ENCODE data around the gene SLC15A5.

Gene SLC15A5

GRCh38 chr12:16297521-16297920 lies 20.0 kb upstream of the SLC15A5 start:
- no peak overlapping the region for H2AK5ac ChIP-seq (ENCODE audit: low read depth, low read length)
- H3K79me1 ChIP-seq (ENCODE audit: low read depth, low read length) = no peaks in the 10 kb centered on the region
- no peak overlapping the region for H3K4me2 ChIP-seq (ENCODE audit: insufficient read depth, low read length, poor library complexity, severe bottlenecking)
- no peak overlapping the region for H3K9ac ChIP-seq (ENCODE audit: low read depth, low read length, poor library complexity)
- H2BK5ac ChIP-seq (ENCODE audit: low read length) = no peak overlapping the region
- no peaks in the 10 kb centered on the region for H3K27me3 ChIP-seq (ENCODE audit: control insufficient read depth in 3 of 3, insufficient read depth in 3 of 3, low read depth in 1 of 3, low read length in 3 of 3)
- no peaks in the 10 kb centered on the region for H3K9me3 ChIP-seq (replicated peaks in 1 of 2; ENCODE audit: control insufficient read depth in 2 of 2, insufficient read depth in 1 of 2, low read depth in 1 of 2, low read length in 2 of 2)
- H4K91ac ChIP-seq (ENCODE audit: low read depth, low read length, poor library complexity) = no peak overlapping the region
- no peak overlapping the region for H2BK12ac ChIP-seq (ENCODE audit: low read length)
- WGBS, 2 donors (ENCODE audit: extremely low coverage in 2 of 2, insufficient read length in 2 of 2, insufficient replicate concordance in 1 of 2) = no CpG with 5 or more reads among the region's 1 CpG
- no peaks in the 10 kb centered on the region for H3K36me3 ChIP-seq (replicated peaks in 1 of 2; ENCODE audit: control insufficient read depth in 2 of 2, insufficient read depth in 2 of 2, low read length in 2 of 2)
- no peak overlapping the region for H2BK15ac ChIP-seq (ENCODE audit: low read length)
- no peak overlapping the region for H2AFZ ChIP-seq (ENCODE audit: low read length)
- H3K14ac ChIP-seq (ENCODE audit: low read length) = no peak overlapping the region
- no peak overlapping the region for H2BK120ac ChIP-seq (ENCODE audit: low read depth, low read length)
- no peak overlapping the region for H3K27ac ChIP-seq (replicated peaks; ENCODE audit: low read length)
- H3K4me1 ChIP-seq (ENCODE audit: control insufficient read depth in 2 of 2, insufficient read depth in 1 of 2, low read depth in 1 of 2, low read length in 2 of 2) = no peaks in the 10 kb centered on the region
- H4K8ac ChIP-seq (ENCODE audit: low read depth, low read length) = no peak overlapping the region
- DNase-seq (ENCODE audit: low spot score) = no peak
- no peak overlapping the region for H3K4me3 ChIP-seq (ENCODE audit: low read length in 2 of 2)
- H3K18ac ChIP-seq (ENCODE audit: low read length) = no peak overlapping the region
- no peak overlapping the region for H3K23ac ChIP-seq (ENCODE audit: low read depth, low read length, poor library complexity)
- no peak overlapping the region for H3K4ac ChIP-seq (ENCODE audit: low read length)

GRCh38 chr12:16294376-16294956 lies 17.0 kb upstream of the SLC15A5 start:
- no peak overlapping the region for H2BK5ac ChIP-seq (ENCODE audit: low read length)
- H3K4me1 ChIP-seq (ENCODE audit: control insufficient read depth in 2 of 2, insufficient read depth in 1 of 2, low read depth in 1 of 2, low read length in 2 of 2) = no peaks in the 10 kb centered on the region
- H3K36me3 ChIP-seq (replicated peaks in 1 of 2; ENCODE audit: control insufficient read depth in 2 of 2, insufficient read depth in 2 of 2, low read length in 2 of 2) = no peaks in the 10 kb centered on the region
- no peak overlapping the region for H3K9ac ChIP-seq (ENCODE audit: low read depth, low read length, poor library complexity)
- no peaks in the 10 kb centered on the region for H3K79me1 ChIP-seq (ENCODE audit: low read depth, low read length)
- no peak overlapping the region for H4K91ac ChIP-seq (ENCODE audit: low read depth, low read length, poor library complexity)
- H3K4ac ChIP-seq (ENCODE audit: low read length) = no peak overlapping the region
- no peak overlapping the region for H3K4me2 ChIP-seq (ENCODE audit: insufficient read depth, low read length, poor library complexity, severe bottlenecking)
- no peak overlapping the region for H2BK120ac ChIP-seq (ENCODE audit: low read depth, low read length)
- no peak overlapping the region for H4K8ac ChIP-seq (ENCODE audit: low read depth, low read length)
- H3K18ac ChIP-seq (ENCODE audit: low read length) = no peak overlapping the region
- no peak overlapping the region for H3K27ac ChIP-seq (replicated peaks; ENCODE audit: low read length)
- no peak for DNase-seq (ENCODE audit: low spot score)
- no peak overlapping the region for H2AFZ ChIP-seq (ENCODE audit: low read length)
- H2BK15ac ChIP-seq (ENCODE audit: low read length) = no peak overlapping the region
- no peak overlapping the region for H3K23ac ChIP-seq (ENCODE audit: low read depth, low read length, poor library complexity)
- no peaks in the 10 kb centered on the region for H3K9me3 ChIP-seq (replicated peaks in 1 of 2; ENCODE audit: control insufficient read depth in 2 of 2, insufficient read depth in 1 of 2, low read depth in 1 of 2, low read length in 2 of 2)
- H3K4me3 ChIP-seq (ENCODE audit: low read length in 2 of 2) = no peak overlapping the region
- no CpG with 5 or more reads among the region's 1 CpG for WGBS, 2 donors (ENCODE audit: extremely low coverage in 2 of 2, insufficient read length in 2 of 2, insufficient replicate concordance in 1 of 2)
- H2AK5ac ChIP-seq (ENCODE audit: low read depth, low read length) = no peak overlapping the region
- H3K14ac ChIP-seq (ENCODE audit: low read length) = no peak overlapping the region
- no peaks in the 10 kb centered on the region for H3K27me3 ChIP-seq (ENCODE audit: control insufficient read depth in 3 of 3, insufficient read depth in 3 of 3, low read depth in 1 of 3, low read length in 3 of 3)
- H2BK12ac ChIP-seq (ENCODE audit: low read length) = no peak overlapping the region

GRCh38 chr12:16291032-16291431 lies 13.5 kb upstream of the SLC15A5 start:
- Histone ChIP-seq H2BK15ac (ENCODE audit: low read length) (no peak overlapping the region), H3K4me3 (ENCODE audit: low read length in 2 of 2) (no peak overlapping the region), H4K8ac (ENCODE audit: low read depth, low read length) (no peak overlapping the region), H3K14ac (ENCODE audit: low read length) (no peak overlapping the region), H3K27ac (replicated peaks; ENCODE audit: low read length) (no peak overlapping the region), H3K9me3 (replicated peaks in 1 of 2; ENCODE audit: control insufficient read depth in 2 of 2, insufficient read depth in 1 of 2, low read depth in 1 of 2, low read length in 2 of 2) (no peaks in the 10 kb centered on the region), H2AK5ac (ENCODE audit: low read depth, low read length) (no peak overlapping the region), H3K36me3 (replicated peaks in 1 of 2; ENCODE audit: control insufficient read depth in 2 of 2, insufficient read depth in 2 of 2, low read length in 2 of 2) (no peaks in the 10 kb centered on the region), H2BK120ac (ENCODE audit: low read depth, low read length) (no peak overlapping the region), H2BK12ac (ENCODE audit: low read length) (no peak overlapping the region), H3K4me1 (ENCODE audit: control insufficient read depth in 2 of 2, insufficient read depth in 1 of 2, low read depth in 1 of 2, low read length in 2 of 2) (no peaks in the 10 kb centered on the region), H4K91ac (ENCODE audit: low read depth, low read length, poor library complexity) (no peak overlapping the region), H3K4ac (ENCODE audit: low read length) (no peak overlapping the region), H3K27me3 (ENCODE audit: control insufficient read depth in 3 of 3, insufficient read depth in 3 of 3, low read depth in 1 of 3, low read length in 3 of 3) (no peaks in the 10 kb centered on the region), H2AFZ (ENCODE audit: low read length) (no peak overlapping the region), H3K23ac (ENCODE audit: low read depth, low read length, poor library complexity) (no peak overlapping the region), H3K79me1 (ENCODE audit: low read depth, low read length) (no peaks in the 10 kb centered on the region), H2BK5ac (ENCODE audit: low read length) (no peak overlapping the region), H3K9ac (ENCODE audit: low read depth, low read length, poor library complexity) (no peak overlapping the region), H3K4me2 (ENCODE audit: insufficient read depth, low read length, poor library complexity, severe bottlenecking) (no peak overlapping the region), H3K18ac (ENCODE audit: low read length) (no peak overlapping the region)
- no peak for DNase-seq (ENCODE audit: low spot score)
- WGBS, 2 donors (ENCODE audit: extremely low coverage in 2 of 2, insufficient read length in 2 of 2, insufficient replicate concordance in 1 of 2) = no CpG with 5 or more reads among the region's 4 CpGs

- Histone ChIP-seq H3K4ac (ENCODE audit: low read length) (no peak overlapping the region), H3K27me3 (ENCODE audit: control insufficient read depth in 3 of 3, insufficient read depth in 3 of 3, low read depth in 1 of 3, low read length in 3 of 3) (no peaks in the 10 kb centered on the region), H2BK5ac (ENCODE audit: low read length) (no peak overlapping the region), H3K9ac (ENCODE audit: low read depth, low read length, poor library complexity) (no peak overlapping the region), H3K79me1 (ENCODE audit: low read depth, low read length) (no peaks in the 10 kb centered on the region), H4K8ac (ENCODE audit: low read depth, low read length) (no peak overlapping the region), H3K4me1 (ENCODE audit: control insufficient read depth in 2 of 2, insufficient read depth in 1 of 2, low read depth in 1 of 2, low read length in 2 of 2) (no peaks in the 10 kb centered on the region), H2BK12ac (ENCODE audit: low read length) (no peak overlapping the region), H4K91ac (ENCODE audit: low read depth, low read length, poor library complexity) (no peak overlapping the region), H2AK5ac (ENCODE audit: low read depth, low read length) (no peak overlapping the region), H3K9me3 (replicated peaks in 1 of 2; ENCODE audit: control insufficient read depth in 2 of 2, insufficient read depth in 1 of 2, low read depth in 1 of 2, low read length in 2 of 2) (no peaks in the 10 kb centered on the region), H3K4me3 (ENCODE audit: low read length in 2 of 2) (no peak overlapping the region), H3K27ac (replicated peaks; ENCODE audit: low read length) (no peak overlapping the region), H3K36me3 (replicated peaks in 1 of 2; ENCODE audit: control insufficient read depth in 2 of 2, insufficient read depth in 2 of 2, low read length in 2 of 2) (no peaks in the 10 kb centered on the region), H2AFZ (ENCODE audit: low read length) (no peak overlapping the region), H3K4me2 (ENCODE audit: insufficient read depth, low read length, poor library complexity, severe bottlenecking) (no peak overlapping the region), H2BK15ac (ENCODE audit: low read length) (no peak overlapping the region), H3K14ac (ENCODE audit: low read length) (no peak overlapping the region), H3K18ac (ENCODE audit: low read length) (no peak overlapping the region), H3K23ac (ENCODE audit: low read depth, low read length, poor library complexity) (no peak overlapping the region), H2BK120ac (ENCODE audit: low read depth, low read length) (no peak overlapping the region)
- WGBS, 2 donors (ENCODE audit: extremely low coverage in 2 of 2, insufficient read length in 2 of 2, insufficient replicate concordance in 1 of 2) = no CpG with 5 or more reads among the region's 3 CpGs
- DNase-seq (ENCODE audit: low spot score) = no peak
These were observed 8.1 kb upstream of the SLC15A5 start for GRCh38 chr12:16285586-16285985.

All from neuronal stem cell (in vitro differentiated cells).